Measurements from ENCODE around the gene ARVCF. TPM values are rescaled to one million over a fixed set of nuclear protein-coding genes. Genes with fewer than 3 reads are reported as not detected.
A peak's percentile ranks its signal among the peaks of the same experiment; 100 is the strongest.

The ARVCF gene
- total and polyA plus RNA-seq, 9 of the 15 experiments (the other 6 are each of a cell fraction or from before 2014, with no cell fraction given): 0.03 to 97.4 (median 15.6) TPM

DNA sequence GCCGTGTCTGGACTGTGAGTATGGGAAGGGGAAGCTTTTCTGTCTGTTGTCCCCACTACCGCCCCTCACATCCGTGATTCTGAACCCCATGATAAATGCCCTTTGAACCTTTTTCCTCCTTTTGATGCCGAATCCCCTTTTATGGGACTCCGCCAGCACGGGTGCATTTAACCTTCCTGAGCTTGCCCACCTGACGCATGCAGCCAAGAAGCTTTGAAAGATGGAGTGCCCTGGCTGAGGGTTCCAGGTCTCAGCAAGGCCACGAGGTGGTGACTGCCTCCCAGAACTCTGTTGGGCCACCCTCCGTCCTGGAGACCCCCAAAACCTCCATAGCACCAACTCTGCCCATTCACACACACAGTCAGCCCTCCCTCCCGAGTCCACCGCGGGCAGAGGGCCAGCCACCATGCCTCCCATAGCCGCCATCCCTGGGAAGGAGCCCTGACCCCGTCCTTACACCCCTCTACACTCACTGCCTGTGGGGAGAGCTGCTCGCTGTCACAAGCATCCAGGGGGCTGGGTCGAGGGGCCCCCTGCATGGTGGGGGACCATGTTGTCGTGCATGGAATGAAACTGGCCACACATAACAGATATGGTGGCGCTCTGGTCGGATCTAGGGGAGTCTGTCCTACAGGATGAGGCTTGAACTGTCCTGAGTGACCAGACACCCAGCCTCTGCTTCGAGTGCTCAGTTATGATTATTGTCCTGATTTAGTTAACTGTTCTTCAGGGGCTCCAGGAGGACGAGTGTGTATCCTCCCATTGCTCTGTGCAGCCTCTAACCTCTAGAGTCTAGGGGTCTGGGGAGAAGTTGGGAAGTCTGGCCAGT lies 75.9 kb downstream of the ARVCF start (continued):
- TF ChIP-seq KLF6 (CRISPR knock-in tag; IDR thresholded peaks at IDR 0.05; ENCODE audit: borderline replicate concordance) (peak; percentile 42; the same call in 1 of the 2 replicates), RBBP5 (IDR thresholded peaks at IDR 0.05; ENCODE audit: borderline replicate concordance, insufficient read depth, low read length, poor library complexity, severe bottlenecking) (peak; percentile 23), TEAD2 (tag; IDR thresholded peaks at IDR 0.05) (peak; percentile 76), JUNB (CRISPR knock-in tag; conservative IDR thresholded peaks at IDR 0.05) (0 out of 2 replicates have a peak, but pooled peaks have one; percentile 25), OTX1 (CRISPR knock-in tag; IDR thresholded peaks at IDR 0.05) (0 out of 2 replicates have a peak, but pooled peaks have one; percentile 6), TAF7 (tag; IDR thresholded peaks at IDR 0.05) (peak; percentile 44), CBFA2T2 (conservative IDR thresholded peaks at IDR 0.05) (no peak), BHLHE40 (IDR thresholded peaks at IDR 0.05; ENCODE audit: low read length) (peak; percentile 38), GTF2F1 (IDR thresholded peaks at IDR 0.05; ENCODE audit: low read depth, low read length) (0 out of 2 replicates have a peak, but pooled peaks have one; percentile 40), ZNF75A (CRISPR knock-in tag; IDR thresholded peaks at IDR 0.05) (no peak; the same call in 1 of the 2 replicates), SAP30 (IDR thresholded peaks at IDR 0.05; ENCODE audit: borderline replicate concordance, insufficient read depth, low read depth, low read length, poor library complexity, severe bottlenecking) (peak; percentile 28), TCF7L2 (IDR thresholded peaks at IDR 0.05; ENCODE audit: low read depth, low read length) (peak; percentile 26; the same call in 1 of the 2 replicates), MAZ (CRISPR knock-in tag; conservative IDR thresholded peaks at IDR 0.05 in 1 of 2, IDR thresholded peaks at IDR 0.05 in 1 of 2) (peak in 1 of 2 experiments; percentile 40; a peak in 3 of 4 replicates), ZNF780A (CRISPR knock-in tag; IDR thresholded peaks at IDR 0.05) (no peak), ZNF41 (CRISPR knock-in tag; conservative IDR thresholded peaks at IDR 0.05) (peak; percentile 68), TEAD1 (CRISPR knock-in tag; IDR thresholded peaks at IDR 0.05) (peak in 1 of 2 experiments; percentile 33; a peak in 1 of 4 replicates), SMAD3 (CRISPR knock-in tag; conservative IDR thresholded peaks at IDR 0.05) (0 out of 2 replicates have a peak, but pooled peaks have one; percentile 19)
- TF ChIP-seq, protein P1, sequence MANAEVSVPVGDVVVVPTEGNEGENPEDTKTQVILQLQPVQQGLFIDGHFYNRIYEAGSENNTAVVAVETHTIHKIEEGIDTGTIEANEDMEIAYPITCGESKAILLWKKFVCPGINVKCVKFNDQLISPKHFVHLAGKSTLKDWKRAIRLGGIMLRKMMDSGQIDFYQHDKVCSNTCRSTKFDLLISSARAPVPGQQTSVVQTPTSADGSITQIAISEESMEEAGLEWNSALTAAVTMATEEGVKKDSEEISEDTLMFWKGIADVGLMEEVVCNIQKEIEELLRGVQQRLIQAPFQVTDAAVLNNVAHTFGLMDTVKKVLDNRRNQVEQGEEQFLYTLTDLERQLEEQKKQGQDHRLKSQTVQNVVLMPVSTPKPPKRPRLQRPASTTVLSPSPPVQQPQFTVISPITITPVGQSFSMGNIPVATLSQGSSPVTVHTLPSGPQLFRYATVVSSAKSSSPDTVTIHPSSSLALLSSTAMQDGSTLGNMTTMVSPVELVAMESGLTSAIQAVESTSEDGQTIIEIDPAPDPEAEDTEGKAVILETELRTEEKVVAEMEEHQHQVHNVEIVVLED (CRISPR knock-in tag; IDR thresholded peaks at IDR 0.05): peak; percentile 51; the same call in 1 of the 2 replicates
- TF ChIP-seq, protein P2, sequence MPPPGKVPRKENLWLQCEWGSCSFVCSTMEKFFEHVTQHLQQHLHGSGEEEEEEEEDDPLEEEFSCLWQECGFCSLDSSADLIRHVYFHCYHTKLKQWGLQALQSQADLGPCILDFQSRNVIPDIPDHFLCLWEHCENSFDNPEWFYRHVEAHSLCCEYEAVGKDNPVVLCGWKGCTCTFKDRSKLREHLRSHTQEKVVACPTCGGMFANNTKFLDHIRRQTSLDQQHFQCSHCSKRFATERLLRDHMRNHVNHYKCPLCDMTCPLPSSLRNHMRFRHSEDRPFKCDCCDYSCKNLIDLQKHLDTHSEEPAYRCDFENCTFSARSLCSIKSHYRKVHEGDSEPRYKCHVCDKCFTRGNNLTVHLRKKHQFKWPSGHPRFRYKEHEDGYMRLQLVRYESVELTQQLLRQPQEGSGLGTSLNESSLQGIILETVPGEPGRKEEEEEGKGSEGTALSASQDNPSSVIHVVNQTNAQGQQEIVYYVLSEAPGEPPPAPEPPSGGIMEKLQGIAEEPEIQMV (tag; conservative IDR thresholded peaks at IDR 0.05; ENCODE audit: low read depth): no peak
- TF ChIP-seq, protein P3, sequence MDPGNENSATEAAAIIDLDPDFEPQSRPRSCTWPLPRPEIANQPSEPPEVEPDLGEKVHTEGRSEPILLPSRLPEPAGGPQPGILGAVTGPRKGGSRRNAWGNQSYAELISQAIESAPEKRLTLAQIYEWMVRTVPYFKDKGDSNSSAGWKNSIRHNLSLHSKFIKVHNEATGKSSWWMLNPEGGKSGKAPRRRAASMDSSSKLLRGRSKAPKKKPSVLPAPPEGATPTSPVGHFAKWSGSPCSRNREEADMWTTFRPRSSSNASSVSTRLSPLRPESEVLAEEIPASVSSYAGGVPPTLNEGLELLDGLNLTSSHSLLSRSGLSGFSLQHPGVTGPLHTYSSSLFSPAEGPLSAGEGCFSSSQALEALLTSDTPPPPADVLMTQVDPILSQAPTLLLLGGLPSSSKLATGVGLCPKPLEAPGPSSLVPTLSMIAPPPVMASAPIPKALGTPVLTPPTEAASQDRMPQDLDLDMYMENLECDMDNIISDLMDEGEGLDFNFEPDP (CRISPR knock-in tag; IDR thresholded peaks at IDR 0.05): peak; percentile 27; the same call in 1 of the 2 replicates
- TF ChIP-seq, protein P4, sequence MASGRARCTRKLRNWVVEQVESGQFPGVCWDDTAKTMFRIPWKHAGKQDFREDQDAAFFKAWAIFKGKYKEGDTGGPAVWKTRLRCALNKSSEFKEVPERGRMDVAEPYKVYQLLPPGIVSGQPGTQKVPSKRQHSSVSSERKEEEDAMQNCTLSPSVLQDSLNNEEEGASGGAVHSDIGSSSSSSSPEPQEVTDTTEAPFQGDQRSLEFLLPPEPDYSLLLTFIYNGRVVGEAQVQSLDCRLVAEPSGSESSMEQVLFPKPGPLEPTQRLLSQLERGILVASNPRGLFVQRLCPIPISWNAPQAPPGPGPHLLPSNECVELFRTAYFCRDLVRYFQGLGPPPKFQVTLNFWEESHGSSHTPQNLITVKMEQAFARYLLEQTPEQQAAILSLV (tag; IDR thresholded peaks at IDR 0.05): 0 out of 2 replicates have a peak, but pooled peaks have one; percentile 59

Measured in K562 (cell line).